ENCODE data around the gene ATP13A4.
A peak's percentile ranks its signal among the peaks of the same experiment; 100 is the strongest.

Gene ATP13A4

GRCh38 chr3:193457526-193457925 lies 97.2 kb downstream of the ATP13A4 start:
- intact Hi-C loops (cut with DNase I) = no loop called here
- DNase-seq = no peak

GRCh38 chr3:193452338-193452737 lies 102.4 kb downstream of the ATP13A4 start:
- intact Hi-C loops (cut with DNase I) = no loop called here
- DNase-seq = no peak

- intact Hi-C loops (cut with DNase I) = no loop called here
- no peak for DNase-seq
Observed at GRCh38 chr3:193451902-193452301, 102.8 kb downstream of the ATP13A4 start.

GRCh38 chr3:193446965-193447602 lies 107.6 kb downstream of the ATP13A4 start:
- DNase-seq = no peak
- intact Hi-C loops (cut with DNase I) = no loop called here

- intact Hi-C loops (cut with DNase I) = no loop called here
- no peak for DNase-seq
Observed at GRCh38 chr3:193439423-193439822, 115.3 kb downstream of the ATP13A4 start.

- intact Hi-C loops (cut with DNase I) = no loop called here
Observed at GRCh38 chr3:193418576-193419373, 135.9 kb downstream of the ATP13A4 start.

GRCh38 chr3:193416629-193417028 lies 138.1 kb downstream of the ATP13A4 start:
- DNase-seq = no peak
- intact Hi-C loops (cut with DNase I) = no loop called here

More at GRCh38 chr3:193418576-193419373, 135.9 kb downstream of the ATP13A4 start:
- DNase-seq = no peak

GRCh38 chr3:193407688-193408087 lies 147.0 kb downstream of the ATP13A4 start:
- DNase-seq = no peak
- intact Hi-C loops (cut with DNase I) = no loop called here

GRCh38 chr3:193407112-193407511 lies 147.6 kb downstream of the ATP13A4 start:
- no peak for DNase-seq
- intact Hi-C loops (cut with DNase I) = no loop called here

GRCh38 chr3:193403307-193403706 lies 151.4 kb downstream of the ATP13A4 start:
- no peak for DNase-seq
- intact Hi-C loops (cut with DNase I) = no loop called here

GRCh38 chr3:193400304-193400703 lies 154.4 kb downstream of the ATP13A4 start:
- intact Hi-C loops (cut with DNase I) = no loop called here
- peak in 13 of 42 donors; percentile 3 to 51 (median 31) for DNase-seq

- no peak for DNase-seq
- intact Hi-C loops (cut with DNase I) = no loop called here
Observed at GRCh38 chr3:193396451-193397244, 158.0 kb downstream of the ATP13A4 start.

- DNase-seq = no peak
- intact Hi-C loops (cut with DNase I) = no loop called here
Observed at GRCh38 chr3:193391902-193392301, 162.8 kb downstream of the ATP13A4 start.

- intact Hi-C loops (cut with DNase I) = no loop called here
- no peak for DNase-seq
Observed at GRCh38 chr3:193389335-193389734, 165.4 kb downstream of the ATP13A4 start.

GRCh38 chr3:193388361-193388760 lies 166.3 kb downstream of the ATP13A4 start:
- no peak for DNase-seq
- intact Hi-C loops (cut with DNase I) = no loop called here

- intact Hi-C loops (cut with DNase I) = no loop called here
Observed at GRCh38 chr3:193387596-193387995, 167.1 kb downstream of the ATP13A4 start.

GRCh38 chr3:193378706-193379105 lies 176.0 kb downstream of the ATP13A4 start, which contains the start of gene ATP13A5:
Gene ATP13A5, minus strand, starts transcription at chr3:193378753. Its CDS starts 28 bp downstream, at chr3:193378725.
- DNase-seq = no peak
- intact Hi-C loops (cut with DNase I) = no loop called here

More at GRCh38 chr3:193387596-193387995, 167.1 kb downstream of the ATP13A4 start:
- no peak for DNase-seq

- intact Hi-C loops (cut with DNase I) = no loop called here
- DNase-seq = no peak
Observed at GRCh38 chr3:193377591-193377990, 177.1 kb downstream of the ATP13A4 start.

GRCh38 chr3:193375614-193376013 lies 179.1 kb downstream of the ATP13A4 start:
- no peak for DNase-seq
- intact Hi-C loops (cut with DNase I) = no loop called here

- intact Hi-C loops (cut with DNase I) = no loop called here
- DNase-seq = no peak
Observed at GRCh38 chr3:193372783-193373182, 181.9 kb downstream of the ATP13A4 start.

All from head of caudate nucleus (tissue), 42 donors.